OCI-LY3 (cell line): ENCODE measurements around the gene NEK10.

Experiments
- EZH2phosphoT487 ChIP-seq: fragments of 200-600 bp; shearing (Covaris generic); IDR thresholded peaks from 2 replicates; pipeline ENCODE4 v1.6.1; 2018; ENCODE audit warnings: antibody characterized with exemption, mixed run types, low read depth
- TF ChIP-seq, protein P1 (sequence below): fragments of 200-600, 300-600 bp; sonication (generic); IDR thresholded peaks from 2 replicates; pipeline ENCODE4 v1.5.1; 2014; ENCODE audit warnings: antibody characterized with exemption, low read length, low read depth

GRCh38 chr3:27138005-27138404 is 231.2 kb downstream of the NEK10 start:
- TF ChIP-seq, protein P1, sequence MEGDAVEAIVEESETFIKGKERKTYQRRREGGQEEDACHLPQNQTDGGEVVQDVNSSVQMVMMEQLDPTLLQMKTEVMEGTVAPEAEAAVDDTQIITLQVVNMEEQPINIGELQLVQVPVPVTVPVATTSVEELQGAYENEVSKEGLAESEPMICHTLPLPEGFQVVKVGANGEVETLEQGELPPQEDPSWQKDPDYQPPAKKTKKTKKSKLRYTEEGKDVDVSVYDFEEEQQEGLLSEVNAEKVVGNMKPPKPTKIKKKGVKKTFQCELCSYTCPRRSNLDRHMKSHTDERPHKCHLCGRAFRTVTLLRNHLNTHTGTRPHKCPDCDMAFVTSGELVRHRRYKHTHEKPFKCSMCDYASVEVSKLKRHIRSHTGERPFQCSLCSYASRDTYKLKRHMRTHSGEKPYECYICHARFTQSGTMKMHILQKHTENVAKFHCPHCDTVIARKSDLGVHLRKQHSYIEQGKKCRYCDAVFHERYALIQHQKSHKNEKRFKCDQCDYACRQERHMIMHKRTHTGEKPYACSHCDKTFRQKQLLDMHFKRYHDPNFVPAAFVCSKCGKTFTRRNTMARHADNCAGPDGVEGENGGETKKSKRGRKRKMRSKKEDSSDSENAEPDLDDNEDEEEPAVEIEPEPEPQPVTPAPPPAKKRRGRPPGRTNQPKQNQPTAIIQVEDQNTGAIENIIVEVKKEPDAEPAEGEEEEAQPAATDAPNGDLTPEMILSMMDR, result no peak
- no peak for TF ChIP-seq EZH2phosphoT487
